ENCODE measurements around the gene ABCC1.

ABCC1 gene

GRCh38 chr16:16080465-16081065 lies 131.1 kb downstream of the ABCC1 start:
- no peak overlapping the region for H3K4me3 ChIP-seq (ENCODE audit: low read length)
- no peak for DNase-seq (ENCODE audit: low read depth)
- TF ChIP-seq CTCF (conservative IDR thresholded peaks at IDR 0.05; ENCODE audit: low read length): no peak

GRCh38 chr16:16081141-16081540 lies 131.7 kb downstream of the ABCC1 start:
- no peak for DNase-seq (ENCODE audit: low read depth)
- no peak for TF ChIP-seq CTCF (conservative IDR thresholded peaks at IDR 0.05; ENCODE audit: low read length)
- H3K4me3 ChIP-seq (ENCODE audit: low read length): no peak overlapping the region

- DNase-seq (ENCODE audit: low read depth): no peak
- no peak for TF ChIP-seq CTCF (conservative IDR thresholded peaks at IDR 0.05; ENCODE audit: low read length)
Observed at GRCh38 chr16:16082255-16082654, 132.8 kb downstream of the ABCC1 start.

DNA sequence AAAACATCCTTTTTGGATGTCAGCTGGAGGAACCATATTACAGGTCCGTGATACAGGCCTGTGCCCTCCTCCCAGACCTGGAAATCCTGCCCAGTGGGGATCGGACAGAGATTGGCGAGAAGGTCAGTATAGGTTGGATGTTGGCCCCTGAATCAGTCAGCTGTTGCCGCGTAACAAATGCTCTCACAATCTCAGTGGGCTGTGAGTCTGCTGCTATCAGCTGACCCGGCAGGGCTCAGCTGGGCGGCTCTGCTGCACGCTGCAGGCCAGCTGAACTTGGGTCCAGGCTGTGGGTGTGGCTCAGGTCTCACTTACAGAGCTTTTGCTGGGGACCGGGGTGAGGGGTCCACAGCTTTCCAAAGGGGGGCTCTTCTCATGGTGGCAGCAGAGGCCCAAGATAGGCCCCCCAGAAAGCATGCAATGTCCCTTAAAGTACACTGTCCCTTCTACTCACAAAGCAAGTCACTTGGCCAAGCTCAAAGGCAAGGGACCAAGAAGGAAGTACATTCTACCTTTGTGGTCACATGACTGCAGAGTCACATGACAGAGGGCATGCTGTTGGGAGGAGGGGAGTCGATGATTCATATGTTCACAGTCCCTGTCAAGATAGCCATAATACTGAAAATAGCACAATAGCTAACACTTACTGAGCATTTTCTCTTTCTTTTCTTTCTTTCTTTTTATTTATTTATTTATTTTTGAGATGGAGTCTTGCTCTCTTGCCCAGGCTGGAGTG lies 134.2 kb downstream of the ABCC1 start:
- no peak for TF ChIP-seq CTCF (conservative IDR thresholded peaks at IDR 0.05; ENCODE audit: low read length)
- DNase-seq (ENCODE audit: low read depth): no peak

More at GRCh38 chr16:16082255-16082654, 132.8 kb downstream of the ABCC1 start:
- H3K4me3 ChIP-seq (ENCODE audit: low read length): no peak overlapping the region

GRCh38 chr16:16084874-16085273 lies 135.5 kb downstream of the ABCC1 start:
- H3K4me3 ChIP-seq (ENCODE audit: low read length): no peak overlapping the region

More for the DNA sequence above, 134.2 kb downstream of the ABCC1 start:
- no peak overlapping the region for H3K4me3 ChIP-seq (ENCODE audit: low read length)

DNA sequence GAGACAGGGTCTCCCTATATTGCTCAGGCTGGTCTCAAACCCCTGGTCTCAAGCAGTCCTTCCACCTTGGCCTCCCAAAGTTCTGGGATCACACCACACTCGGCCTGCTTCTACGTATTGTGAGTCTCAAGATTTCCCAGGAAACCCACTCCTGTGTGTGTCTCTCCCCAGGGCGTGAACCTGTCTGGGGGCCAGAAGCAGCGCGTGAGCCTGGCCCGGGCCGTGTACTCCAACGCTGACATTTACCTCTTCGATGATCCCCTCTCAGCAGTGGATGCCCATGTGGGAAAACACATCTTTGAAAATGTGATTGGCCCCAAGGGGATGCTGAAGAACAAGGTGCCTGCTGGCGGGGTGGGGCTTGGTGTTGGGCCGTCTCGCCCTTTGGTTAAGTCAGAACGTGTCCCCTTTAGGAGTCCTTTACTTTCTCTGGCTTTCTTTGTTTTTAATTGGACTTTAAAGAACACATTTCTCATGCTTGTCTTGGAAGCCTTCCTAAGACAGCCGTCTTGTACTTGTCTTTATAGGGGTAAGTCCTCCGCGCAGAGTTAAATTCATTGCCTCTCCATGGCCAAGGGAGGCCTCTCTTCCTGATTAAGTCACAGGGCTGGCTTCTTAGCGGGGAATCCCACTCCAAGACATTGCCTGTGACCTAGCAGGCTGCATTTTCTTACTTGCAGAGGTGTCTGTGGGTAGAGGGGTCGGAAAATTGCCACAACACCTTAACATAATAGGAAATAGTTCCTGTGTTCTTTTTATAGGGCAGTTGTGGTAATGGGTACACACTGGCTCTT lies 137.4 kb downstream of the ABCC1 start:
- TF ChIP-seq CTCF (conservative IDR thresholded peaks at IDR 0.05; ENCODE audit: low read length): no peak
- no peak for DNase-seq (ENCODE audit: low read depth)

More at GRCh38 chr16:16084874-16085273, 135.5 kb downstream of the ABCC1 start:
- no peak for DNase-seq (ENCODE audit: low read depth)
- TF ChIP-seq CTCF (conservative IDR thresholded peaks at IDR 0.05; ENCODE audit: low read length): no peak

More for the DNA sequence above, 137.4 kb downstream of the ABCC1 start:
- no peak overlapping the region for H3K4me3 ChIP-seq (ENCODE audit: low read length)

Data from AG10803 (cell line).